H1 (cell line): ENCODE data around the gene SPDYE8. TPM values are rescaled to one million over a fixed set of nuclear protein-coding genes. Genes with fewer than 3 reads are reported as not detected.
"Not testable (repeated sequence)": the region's sequence is repeated elsewhere in the genome, so short reads cannot be mapped to it uniquely, and the experiment has no call there.

ENCODE experiments used
- CTCF ChIA-PET: fragments of 300-600 bp; sonication (Branson Sonifier 250); formaldehyde crosslinking; loops from one replicate; lab custom pipeline; 2021; ENCODE audit not compliant: partially characterized antibody; lab: Charles Lee
- POLR2A ChIA-PET: fragments of 300-600 bp; sonication (Branson Sonifier 250); formaldehyde crosslinking; loops from one replicate; lab custom pipeline; 2021; ENCODE audit warnings: inconsistent platforms; ENCODE audit not compliant: partially characterized antibody; lab: Charles Lee
- DNase-seq, 2 experiments: peaks; one replicate each; pipeline versions ENCODE4 v3.0.0 to v3.0.0-alpha.2; 2010 to 2022; ENCODE audit warnings: low spot score in 2 of 2, low read depth in 1 of 2, mixed read lengths in 1 of 2
- FAIRE-seq: peaks from 2 replicates; lab custom pipeline; 2011; peaks lifted over from hg19 to GRCh38; lab: Jason Lieb, UNC
- H2AFZ ChIP-seq: 2 replicates; pipeline ENCODE4 v1.8.1; 2012; ENCODE audit warnings: low read length, inconsistent platforms
- H2AK5ac ChIP-seq: 2 replicates; pipeline ENCODE4 v1.6.1; 2013; ENCODE audit warnings: low read depth, low read length
- H2BK120ac ChIP-seq: replicated peaks from 2 replicates; pipeline ENCODE3; 2013; ENCODE audit warnings: low read depth, low read length, inconsistent platforms
- H2BK12ac ChIP-seq: 2 replicates; pipeline ENCODE4 v1.6.1; 2013; ENCODE audit warnings: low read depth, low read length
- H2BK15ac ChIP-seq: 2 replicates; pipeline ENCODE4 v1.6.1; 2013; ENCODE audit warnings: low read length
- H2BK20ac ChIP-seq: 2 replicates; pipeline ENCODE4 v1.6.1; 2013; ENCODE audit warnings: low read length
- H2BK5ac ChIP-seq: 2 replicates; pipeline ENCODE4 v1.6.1; 2013; ENCODE audit warnings: low read depth, low read length
- H3K14ac ChIP-seq: 2 replicates; pipeline ENCODE4 v1.6.1; 2013; ENCODE audit warnings: inconsistent platforms; ENCODE audit not compliant: insufficient read length
- H3K18ac ChIP-seq: 2 replicates; pipeline ENCODE4 v1.6.1; 2013; ENCODE audit warnings: low read length; ENCODE audit errors: extremely low read depth
- H3K23ac ChIP-seq: 2 replicates; pipeline ENCODE4 v1.6.1; 2013; ENCODE audit warnings: inconsistent platforms; ENCODE audit not compliant: insufficient read length
- H3K23me2 ChIP-seq: 2 replicates; pipeline ENCODE4 v1.6.1; 2013; ENCODE audit warnings: low read depth, low read length
- H3K27ac ChIP-seq: 2 replicates; pipeline ENCODE4 v1.6.1; 2011; ENCODE audit warnings: low read depth, low read length, inconsistent platforms
- H3K27me3 ChIP-seq, 4 experiments: replicated peaks in 1 of 4; 1 replicate in 1 of 4; 2 replicates in 3 of 4; pipeline versions ENCODE4 v1.6.1 to v1.8.1; 2011 to 2013; ENCODE audit warnings: low read length in 3 of 4, mild to moderate bottlenecking in 3 of 4, inconsistent platforms in 2 of 4, mixed read lengths in 2 of 4, moderate library complexity in 1 of 4; ENCODE audit not compliant: control insufficient read depth in 3 of 4, insufficient read depth in 3 of 4; ENCODE audit errors: extremely low read depth in 1 of 4
- H3K36me3 ChIP-seq, 4 experiments: 2 replicates each; pipeline versions ENCODE4 v1.6.1 to v1.8.1; 2011 to 2013; ENCODE audit warnings: mild to moderate bottlenecking in 4 of 4, low read length in 3 of 4, moderate library complexity in 2 of 4, control low read depth in 1 of 4, inconsistent platforms in 1 of 4; ENCODE audit not compliant: insufficient read depth in 4 of 4, control insufficient read depth in 2 of 4
- H3K4ac ChIP-seq: replicated peaks from 2 replicates; pipeline ENCODE3; 2013; ENCODE audit warnings: low read length, low read depth, mixed read lengths, inconsistent platforms; ENCODE audit not compliant: insufficient read length
- H3K4me1 ChIP-seq, 4 experiments: replicated peaks in 1 of 4; 1 replicate in 1 of 4; 2 replicates in 3 of 4; pipeline versions ENCODE4 v1.6.1 to v1.8.1; 2011 to 2013; ENCODE audit warnings: low read length in 3 of 4, inconsistent platforms in 2 of 4, mixed read lengths in 1 of 4; ENCODE audit not compliant: insufficient read depth in 4 of 4, control insufficient read depth in 3 of 4
- H3K4me2 ChIP-seq, 2 experiments: 2 replicates each; pipeline versions ENCODE4 v1.6.1 to v1.8.1; 2011 to 2013; ENCODE audit warnings: low read depth in 2 of 2, low read length in 2 of 2, control low read depth in 1 of 2, inconsistent platforms in 1 of 2, mild to moderate bottlenecking in 1 of 2; ENCODE audit not compliant: insufficient read depth in 1 of 2
- H3K4me3 ChIP-seq, 4 experiments: fragments of 200-600, 300-600 bp in 1 of 4; sonication (generic), shearing (Covaris generic), sonication (Bioruptor Twin) in 1 of 4; 2 replicates each; pipeline versions ENCODE4 v1.5.1 to v1.8.1; 2011 to 2016; ENCODE audit warnings: low read length in 4 of 4, low read depth in 3 of 4, control low read depth in 2 of 4, inconsistent platforms in 2 of 4, mild to moderate bottlenecking in 2 of 4, mixed read lengths in 1 of 4, moderate library complexity in 1 of 4; ENCODE audit not compliant: insufficient read depth in 2 of 4; ENCODE audit errors: extremely low read depth in 1 of 4
- H3K56ac ChIP-seq: replicated peaks from 2 replicates; pipeline ENCODE3; 2013; ENCODE audit warnings: low read depth, mild to moderate bottlenecking, mixed read lengths, low read length, inconsistent platforms; ENCODE audit not compliant: insufficient read length
- H3K79me1 ChIP-seq: 2 replicates; pipeline ENCODE4 v1.6.1; 2013; ENCODE audit warnings: low read depth, low read length, control low read depth
- H3K79me2 ChIP-seq, 2 experiments: 2 replicates each; pipeline versions ENCODE4 v1.6.1 to v1.8.1; 2012 to 2013; ENCODE audit warnings: low read length in 2 of 2, mild to moderate bottlenecking in 2 of 2, inconsistent platforms in 1 of 2; ENCODE audit not compliant: insufficient read depth in 2 of 2, control insufficient read depth in 1 of 2
- H3K9ac ChIP-seq, 4 experiments: replicated peaks in 1 of 4; 1 replicate in 1 of 4; 2 replicates in 3 of 4; pipeline versions ENCODE4 v1.6.1 to v1.8.1; 2011 to 2013; ENCODE audit warnings: low read depth in 3 of 4, low read length in 3 of 4, control low read depth in 2 of 4, mild to moderate bottlenecking in 2 of 4, moderate library complexity in 2 of 4, inconsistent platforms in 1 of 4; ENCODE audit errors: extremely low read depth in 1 of 4
- H3K9me3 ChIP-seq, 2 experiments: 2 replicates each; pipeline versions ENCODE4 v1.6.1 to v1.8.1; 2012 to 2013; ENCODE audit warnings: mild to moderate bottlenecking in 2 of 2, moderate library complexity in 2 of 2, control low read depth in 1 of 2, inconsistent platforms in 1 of 2, low read depth in 1 of 2, low read length in 1 of 2, mixed read lengths in 1 of 2; ENCODE audit not compliant: insufficient read depth in 2 of 2
- H4K20me1 ChIP-seq, 2 experiments: replicated peaks in 1 of 2; 2 replicates each; pipeline versions ENCODE3 to v1.8.1; 2011 to 2013; ENCODE audit warnings: inconsistent platforms in 2 of 2, low read length in 2 of 2, mild to moderate bottlenecking in 1 of 2; ENCODE audit not compliant: insufficient read depth in 2 of 2, control insufficient read depth in 1 of 2
- H4K5ac ChIP-seq: 2 replicates; pipeline ENCODE4 v1.6.1; 2013; ENCODE audit warnings: low read length, low read depth, mixed read lengths, inconsistent platforms; ENCODE audit not compliant: insufficient read length
- H4K8ac ChIP-seq: 2 replicates; pipeline ENCODE4 v1.8.0; 2013; ENCODE audit warnings: mild to moderate bottlenecking, moderate library complexity, low read length, inconsistent platforms; ENCODE audit not compliant: insufficient read depth; ENCODE audit errors: extremely low read depth
- H4K91ac ChIP-seq: replicated peaks from 2 replicates; pipeline ENCODE3; 2013; ENCODE audit warnings: low read length, mixed read lengths, inconsistent platforms; ENCODE audit not compliant: insufficient read length
- WGBS, 2 experiments: shearing (Covaris generic) in 1 of 2; methylation state at CpG; one replicate each; pipeline versions ENCODE4 v1.1.6 to v1.1.7; 2013 to 2015; ENCODE audit warnings: low lambda C conversion rate in 2 of 2, mixed read lengths in 2 of 2, inconsistent platforms in 1 of 2, low coverage in 1 of 2, missing lambda C conversion rate in 1 of 2; ENCODE audit not compliant: insufficient replicate concordance in 2 of 2, insufficient coverage in 1 of 2, insufficient read length in 1 of 2; ENCODE audit errors: extremely low coverage in 1 of 2, missing lambda C conversion rate in 1 of 2; 5-methylcytosine and 5-hydroxymethylcytosine counted together
- long read RNA-seq, 2 experiments: library from RNA in 1 of 2; library from capped mRNA in 1 of 2; stranded (forward); transcript quantifications; one replicate each; pipeline ENCODE4 v2.0.0, GENCODE V29; 2021; ENCODE audit warnings: inconsistent platforms in 1 of 2
- polyA minus RNA-seq, 3 experiments: library from RNA; depleted of rRNA, polyadenylated mRNA; stranded (reverse); fragments of >200 nt; gene quantifications; 1 replicate in 2 of 3; 2 replicates in 1 of 3; pipeline ENCODE4 v1.2.3, GENCODE V29; 2011
- polyA plus RNA-seq, 7 experiments: library from polyadenylated mRNA; depleted of rRNA in 3 of 7; stranded (reverse) in 5 of 7; unstranded in 2 of 7; fragments of >200 nt in 5 of 7; fragments of 200-250 nt in 2 of 7; gene quantifications; 1 replicate in 5 of 7; 2 replicates in 1 of 7; 4 replicates in 1 of 7; pipeline versions ENCODE4 v1.2.1 to v1.2.3, GENCODE V29; 2011 to 2013; ENCODE audit warnings: missing spikeins in 2 of 7, mixed read lengths in 2 of 7
- total RNA-seq: library from RNA; stranded (reverse); fragmentation: NEBNext Ultra II Directional; extraction: Animal tissue kit (Norgen Biotek cat#: 25700); gene quantifications from 2 replicates; pipeline ENCODE4 v1.2.1, GENCODE V29; 2021

The SPDYE8 gene
- total RNA-seq (not detected in 2 replicates), polyA plus RNA-seq (2011; rRNA removed) (not detected in 2 replicates), polyA minus RNA-seq (2011; rRNA and poly(A)+ RNA removed) (not detected in 2 replicates)
- not detected for polyA plus RNA-seq (2011; cell fraction: cytosol; rRNA removed)
- not detected for polyA plus RNA-seq (2011; cell fraction: nucleus; rRNA removed)
- 0.16 to 0.44 TPM (median 0.20 TPM) in 4 replicates for polyA plus RNA-seq (2012, experiment 1 of 2)
- polyA plus RNA-seq (2012, experiment 2 of 2) = not detected
- polyA plus RNA-seq (2013, experiment 1 of 2) = not detected
- not detected for polyA plus RNA-seq (2013, experiment 2 of 2)
- not detected for polyA minus RNA-seq (2011; cell fraction: cytosol; rRNA and poly(A)+ RNA removed)
- polyA minus RNA-seq (2011; cell fraction: nucleus; rRNA and poly(A)+ RNA removed) = not detected
- long read RNA-seq, experiment 1 = 0 reads
- long read RNA-seq, experiment 2 = 0 reads

DNA sequence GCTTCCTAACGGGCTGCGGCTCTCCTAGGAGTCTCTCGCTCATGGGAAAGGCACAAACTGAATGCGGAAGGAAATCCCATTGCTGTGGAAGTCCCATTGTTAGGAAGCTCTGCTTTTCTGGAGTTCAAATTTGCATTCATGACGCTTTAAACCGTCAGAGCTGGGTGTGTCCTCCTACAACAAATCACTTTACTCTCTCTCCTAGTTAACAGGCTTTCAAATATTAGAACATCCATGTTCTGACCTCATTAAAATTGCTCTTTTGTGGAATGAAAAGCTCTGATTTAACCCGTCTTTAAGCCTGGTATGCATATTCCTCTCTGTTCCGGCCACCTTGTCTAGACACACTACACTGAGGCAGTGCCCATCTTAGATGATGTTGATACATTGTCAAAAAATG is at the start of gene SPDYE8:
Gene SPDYE8, minus strand, starts transcription at position 101 of the 400 bp plus-strand sequence. CDS start 1,800 bp downstream, outside the sequence.
- H3K23ac ChIP-seq, H3K9ac ChIP-seq, H3K79me2 ChIP-seq, H2BK120ac ChIP-seq, CTCF ChIA-PET, H4K5ac ChIP-seq, H4K91ac ChIP-seq, H3K4me1 ChIP-seq, H4K8ac ChIP-seq, H3K4ac ChIP-seq, H3K18ac ChIP-seq, H3K9me3 ChIP-seq, H2BK5ac ChIP-seq, H3K14ac ChIP-seq, H2BK12ac ChIP-seq, H3K23me2 ChIP-seq, H3K27me3 ChIP-seq, FAIRE-seq, H3K4me3 ChIP-seq, H3K79me1 ChIP-seq, H2AFZ ChIP-seq, H2BK15ac ChIP-seq, H3K4me2 ChIP-seq, H3K36me3 ChIP-seq, H3K27ac ChIP-seq, H4K20me1 ChIP-seq, H2AK5ac ChIP-seq, H3K56ac ChIP-seq, H2BK20ac ChIP-seq, POLR2A ChIA-PET, DNase-seq: not testable (repeated sequence)
- no CpG with 5 or more reads among the region's 8 CpGs for WGBS, 2 experiments

- H3K18ac ChIP-seq, H2BK20ac ChIP-seq, H2BK12ac ChIP-seq, H4K5ac ChIP-seq, H3K27ac ChIP-seq, H4K91ac ChIP-seq, H3K79me1 ChIP-seq, POLR2A ChIA-PET, H4K8ac ChIP-seq, H3K4me3 ChIP-seq, H3K23me2 ChIP-seq, H3K14ac ChIP-seq, H3K4me2 ChIP-seq, H3K9me3 ChIP-seq, H3K79me2 ChIP-seq, H3K23ac ChIP-seq, FAIRE-seq, H3K56ac ChIP-seq, H3K36me3 ChIP-seq, H2BK5ac ChIP-seq, H3K4me1 ChIP-seq, DNase-seq, H2AK5ac ChIP-seq, H2BK15ac ChIP-seq, H4K20me1 ChIP-seq, H3K27me3 ChIP-seq, H2BK120ac ChIP-seq, CTCF ChIA-PET, H2AFZ ChIP-seq, H3K9ac ChIP-seq, H3K4ac ChIP-seq: not testable (repeated sequence)
- no CpG with 5 or more reads among the region's 8 CpGs for WGBS, 2 experiments
Observed at GRCh38 chr7:73057811-73058210, 28.2 kb upstream of the SPDYE8 start, which contains the start of gene SPDYE11. SPDYE11 (minus strand) TSS chr7:73057911; CDS start chr7:73056111, 1,800 bp downstream.
